Gastrocnemius medialis (tissue), 4 donors: ENCODE data around the gene MKKS.

Source experiments
- CTCF ChIP-seq, 5 experiments: fragments of 450-650 bp in 3 of 5; fragments of 200-600 bp in 2 of 5; sonication (generic) in 2 of 5; IDR thresholded peaks in 4 of 5; conservative IDR thresholded peaks in 1 of 5; 1 replicate in 4 of 5; 2 replicates in 1 of 5; pipeline ENCODE4 v1.5.1; 2016 to 2019; ENCODE audit warnings: antibody characterized with exemption in 5 of 5, mild to moderate bottlenecking in 3 of 5, moderate library complexity in 3 of 5
- POLR2A ChIP-seq, 2 donors: fragments of 450-650 bp; IDR thresholded peaks; one replicate each; pipeline ENCODE4 v1.6.1; 2017; ENCODE audit warnings: antibody characterized with exemption in 2 of 2, mild to moderate bottlenecking in 2 of 2, moderate library complexity in 2 of 2

- no peak for TF ChIP-seq CTCF (IDR thresholded peaks at IDR 0.05 in 4 of 5, conservative IDR thresholded peaks at IDR 0.05 in 1 of 5)
- TF ChIP-seq POLR2A (IDR thresholded peaks at IDR 0.05) = no peak
Observed at GRCh38 chr20:10408108-10408813, 25.8 kb downstream of the MKKS start.
